ENCODE results near the gene TTF2.

The TTF2 gene

DNA sequence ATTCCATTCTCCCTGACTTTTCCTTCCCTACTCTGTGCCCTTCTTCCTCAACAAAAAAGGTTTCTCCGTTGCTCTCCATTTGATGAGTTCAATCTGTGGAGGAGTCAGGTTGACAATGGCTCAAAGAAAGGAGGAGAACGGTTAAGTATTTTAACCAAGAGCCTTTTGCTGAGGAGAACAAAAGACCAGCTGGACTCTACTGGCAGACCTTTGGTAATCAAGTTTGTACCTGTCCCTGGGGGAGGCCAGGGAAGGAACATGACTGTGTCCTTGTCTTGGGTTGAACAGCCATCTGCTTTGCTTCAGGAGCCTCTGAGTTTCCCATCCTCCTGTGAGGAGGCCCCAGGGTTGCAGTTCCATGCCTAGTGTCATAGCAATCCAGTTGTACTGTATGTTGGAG is 29.9 kb downstream of the TTF2 start:
- H3K27ac ChIP-seq, result no peak overlapping the region
- TF ChIP-seq ZFX (IDR thresholded peaks at IDR 0.05), result no peak
- TF ChIP-seq, protein P1, sequence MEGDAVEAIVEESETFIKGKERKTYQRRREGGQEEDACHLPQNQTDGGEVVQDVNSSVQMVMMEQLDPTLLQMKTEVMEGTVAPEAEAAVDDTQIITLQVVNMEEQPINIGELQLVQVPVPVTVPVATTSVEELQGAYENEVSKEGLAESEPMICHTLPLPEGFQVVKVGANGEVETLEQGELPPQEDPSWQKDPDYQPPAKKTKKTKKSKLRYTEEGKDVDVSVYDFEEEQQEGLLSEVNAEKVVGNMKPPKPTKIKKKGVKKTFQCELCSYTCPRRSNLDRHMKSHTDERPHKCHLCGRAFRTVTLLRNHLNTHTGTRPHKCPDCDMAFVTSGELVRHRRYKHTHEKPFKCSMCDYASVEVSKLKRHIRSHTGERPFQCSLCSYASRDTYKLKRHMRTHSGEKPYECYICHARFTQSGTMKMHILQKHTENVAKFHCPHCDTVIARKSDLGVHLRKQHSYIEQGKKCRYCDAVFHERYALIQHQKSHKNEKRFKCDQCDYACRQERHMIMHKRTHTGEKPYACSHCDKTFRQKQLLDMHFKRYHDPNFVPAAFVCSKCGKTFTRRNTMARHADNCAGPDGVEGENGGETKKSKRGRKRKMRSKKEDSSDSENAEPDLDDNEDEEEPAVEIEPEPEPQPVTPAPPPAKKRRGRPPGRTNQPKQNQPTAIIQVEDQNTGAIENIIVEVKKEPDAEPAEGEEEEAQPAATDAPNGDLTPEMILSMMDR (conservative IDR thresholded peaks at IDR 0.05), result no peak

DNA sequence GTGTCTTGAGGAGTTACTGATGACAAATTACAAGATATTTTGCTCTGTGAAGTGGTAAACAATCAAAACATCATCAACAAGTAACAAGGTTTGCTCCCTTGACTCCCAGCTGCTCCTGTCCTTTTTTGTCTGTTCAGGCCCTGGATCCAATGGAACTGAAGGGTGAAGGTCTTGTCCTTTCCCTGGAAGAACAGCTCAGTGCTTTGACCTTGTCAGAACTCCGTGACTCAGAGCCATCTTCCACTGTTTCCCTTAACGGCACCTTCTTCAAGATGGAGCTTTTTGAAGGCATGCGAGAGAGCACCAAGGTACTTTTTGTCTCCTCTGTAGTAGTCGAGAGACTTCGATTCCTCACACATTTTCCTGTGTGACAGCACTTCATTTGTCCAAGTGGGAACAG is 32.5 kb downstream of the TTF2 start:
- TF ChIP-seq, protein P1 (conservative IDR thresholded peaks at IDR 0.05), result no peak
- TF ChIP-seq ZFX (IDR thresholded peaks at IDR 0.05), result no peak
- H3K27ac ChIP-seq, result no peak overlapping the region

DNA sequence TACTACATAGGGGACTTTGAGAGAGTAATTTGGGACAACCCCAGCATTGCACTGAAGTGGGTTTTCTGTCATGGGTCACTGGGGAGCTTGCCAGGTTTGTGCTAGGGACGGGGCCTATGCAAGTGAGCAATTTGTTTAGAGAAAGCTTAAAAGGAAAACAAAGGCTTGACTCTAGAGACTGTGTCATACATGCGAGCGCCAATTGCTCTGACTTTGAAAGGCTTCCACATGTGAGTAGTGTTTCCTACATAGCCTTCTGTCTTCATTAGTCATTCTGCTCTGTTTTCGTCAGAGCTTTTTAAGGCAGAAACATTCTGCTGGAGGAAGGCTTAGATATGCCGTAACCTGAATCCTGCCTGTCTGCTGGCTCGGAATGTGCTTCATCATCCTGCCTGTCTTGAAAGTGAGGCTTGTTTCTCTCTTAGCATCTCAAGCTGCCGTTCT is 33.0 kb downstream of the TTF2 start:
- TF ChIP-seq, protein P1 (conservative IDR thresholded peaks at IDR 0.05), result no peak
- TF ChIP-seq ZFX (IDR thresholded peaks at IDR 0.05), result no peak
- no peak overlapping the region for H3K27ac ChIP-seq

DNA sequence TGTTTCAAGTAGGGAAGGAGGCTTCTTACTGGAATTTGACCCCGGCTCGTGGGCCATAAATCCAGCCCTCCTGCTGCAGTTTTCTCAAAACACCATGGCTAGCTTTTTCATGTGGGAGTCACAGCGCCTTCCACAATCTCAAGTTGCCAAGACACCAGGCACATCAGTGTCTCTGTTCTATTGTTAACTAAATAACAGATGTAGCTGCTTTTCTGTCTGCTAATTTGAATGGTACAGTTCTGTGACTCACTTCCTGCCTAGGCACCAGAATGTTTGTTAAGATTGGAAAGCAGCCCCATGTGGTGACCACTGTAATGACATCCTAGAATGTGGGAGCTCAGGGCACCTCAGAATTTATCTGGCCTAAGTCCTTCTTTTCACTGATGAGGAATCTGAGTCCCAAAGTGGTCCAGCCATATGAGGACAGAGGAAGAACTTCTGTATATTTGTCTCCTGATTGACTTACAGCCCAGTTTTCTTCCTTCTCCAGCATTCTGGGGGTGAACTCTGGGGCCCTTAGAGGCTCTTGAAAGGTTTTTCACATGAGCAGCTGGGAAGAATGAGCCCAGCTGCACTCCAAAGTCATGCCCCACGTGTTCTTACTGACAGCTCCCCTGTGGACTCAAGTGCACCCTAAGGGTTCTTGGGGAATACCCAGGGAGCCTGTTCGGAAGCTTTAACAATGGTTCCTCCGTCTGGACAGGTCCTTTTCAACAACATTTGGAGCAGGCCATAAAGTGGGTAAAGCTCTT is 33.9 kb downstream of the TTF2 start:
- no peak overlapping the region for H3K27ac ChIP-seq
- TF ChIP-seq ZFX (IDR thresholded peaks at IDR 0.05), result no peak
- TF ChIP-seq, protein P1 (conservative IDR thresholded peaks at IDR 0.05), result peak; percentile 20; the same call in 1 of the 2 replicates

DNA sequence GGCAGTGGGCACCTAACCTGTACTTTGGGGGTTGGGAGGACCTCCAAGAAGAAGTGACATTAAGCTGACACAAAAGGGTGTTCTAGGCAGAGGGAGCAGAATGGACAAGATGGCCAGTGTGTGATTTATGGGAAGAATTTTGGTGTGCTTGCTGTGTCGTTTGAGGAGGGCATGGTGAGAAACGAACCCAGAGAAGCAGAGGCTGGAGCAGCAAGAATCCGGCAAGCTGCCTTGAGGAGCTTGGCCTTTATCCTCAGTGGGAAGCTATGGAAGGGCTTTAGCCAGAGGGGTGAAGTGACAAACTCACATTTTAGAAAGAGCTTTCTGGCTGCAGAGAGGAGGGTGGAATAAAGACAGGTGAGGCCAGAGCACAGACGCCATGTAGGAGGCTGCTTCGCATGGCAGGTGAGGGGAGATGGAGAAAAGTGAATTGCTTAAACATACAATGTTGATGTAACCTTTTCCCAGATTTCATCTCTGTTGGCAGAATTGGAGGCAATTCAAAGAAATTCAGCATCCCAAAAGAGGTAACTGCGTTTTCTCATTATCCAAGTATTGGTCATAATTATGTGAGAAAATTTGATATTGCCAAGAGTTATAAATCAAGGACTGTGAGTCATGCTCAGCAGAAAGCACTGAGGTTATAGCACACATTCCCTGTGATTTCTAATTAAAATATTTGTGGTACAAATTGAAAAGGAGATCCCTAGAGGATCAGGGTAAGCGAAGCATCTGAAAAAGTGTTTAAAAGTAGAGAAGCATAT is 34.9 kb downstream of the TTF2 start:
- TF ChIP-seq, protein P1 (conservative IDR thresholded peaks at IDR 0.05), result no peak
- TF ChIP-seq ZFX (IDR thresholded peaks at IDR 0.05), result no peak
- no peak overlapping the region for H3K27ac ChIP-seq

DNA sequence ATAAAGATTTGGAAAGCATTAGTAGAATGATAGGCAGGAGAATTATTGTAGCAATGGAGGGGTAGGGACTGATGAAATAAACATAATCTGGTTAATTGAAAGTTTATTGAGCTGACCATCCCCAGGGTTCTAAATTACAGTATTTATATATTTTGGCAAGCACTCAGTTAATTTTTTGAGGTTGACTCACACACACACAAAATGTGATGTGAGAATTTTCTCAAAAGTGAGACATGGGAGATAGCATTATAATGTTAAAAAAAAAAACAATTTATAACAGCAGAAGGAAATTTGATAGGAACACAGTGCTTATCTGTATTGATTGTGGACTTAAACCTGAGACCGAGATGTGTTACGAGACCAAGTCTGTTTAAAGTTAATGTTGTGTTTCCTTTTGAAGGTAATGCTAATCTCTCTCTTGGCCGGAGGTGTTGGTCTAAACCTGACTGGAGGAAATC is 36.9 kb downstream of the TTF2 start:
- H3K27ac ChIP-seq, result no peak overlapping the region
- no peak for TF ChIP-seq ZFX (IDR thresholded peaks at IDR 0.05)
- TF ChIP-seq, protein P1 (conservative IDR thresholded peaks at IDR 0.05), result no peak

DNA sequence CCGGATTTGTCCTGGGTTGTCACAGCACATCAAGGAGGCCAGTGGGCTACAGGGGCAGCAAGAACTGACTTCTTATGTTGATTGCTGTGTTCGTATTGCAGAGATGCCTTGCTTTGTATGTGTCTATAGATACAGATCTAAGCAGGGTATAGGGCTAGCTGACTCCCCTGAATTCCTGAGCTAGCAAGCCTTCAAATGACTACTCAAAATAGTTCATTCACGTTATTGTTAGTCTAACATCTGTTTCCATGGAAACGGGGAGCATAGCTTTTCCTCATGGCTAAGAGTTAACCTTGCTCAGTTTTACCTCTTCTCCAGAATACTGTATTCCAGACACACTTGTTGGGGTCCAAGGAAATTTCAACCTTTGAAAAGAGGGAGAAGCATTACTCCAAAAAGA is 37.3 kb downstream of the TTF2 start:
- H3K27ac ChIP-seq, result no peak overlapping the region
- no peak for TF ChIP-seq ZFX (IDR thresholded peaks at IDR 0.05)
- TF ChIP-seq, protein P1 (conservative IDR thresholded peaks at IDR 0.05), result no peak
